KMS-11 (cell line): ENCODE results near the gene P2RY11.

ENCODE experiments used
- H2AFZ ChIP-seq: fragments of 200-600 bp; sonication (generic); 2 replicates; pipeline ENCODE4 v1.6.1; 2016; ENCODE audit warnings: antibody characterized with exemption, mixed run types, low read depth
- H3K27ac ChIP-seq: fragments of 200-600 bp; sonication (generic); 2 replicates; pipeline ENCODE4 v1.6.1; 2016; ENCODE audit warnings: mild to moderate bottlenecking, mixed run types
- H3K27me3 ChIP-seq: fragments of 200-600 bp; sonication (generic); 2 replicates; pipeline ENCODE4 v1.6.1; 2017; ENCODE audit warnings: mild to moderate bottlenecking, low read depth, mixed run types, moderate library complexity; ENCODE audit not compliant: insufficient read depth
- H3K36me3 ChIP-seq: fragments of 200-600 bp; sonication (generic); 2 replicates; pipeline ENCODE4 v1.6.1; 2017; ENCODE audit warnings: mild to moderate bottlenecking, mixed run types; ENCODE audit not compliant: insufficient read depth
- H3K4me1 ChIP-seq: fragments of 200-600 bp; sonication (generic); 2 replicates; pipeline ENCODE4 v1.6.1; 2016; ENCODE audit warnings: mild to moderate bottlenecking, low read depth, mixed run types; ENCODE audit not compliant: poor library complexity, severe bottlenecking
- H3K4me2 ChIP-seq: fragments of 200-600 bp; sonication (generic); 2 replicates; pipeline ENCODE4 v1.7.0; 2016; ENCODE audit warnings: mild to moderate bottlenecking, mixed run types
- H3K4me3 ChIP-seq: fragments of 200-600 bp; sonication (generic); IDR thresholded peaks from 2 replicates; pipeline ENCODE4 v1.6.1; 2017; ENCODE audit warnings: low read depth, low read length, mixed read lengths; ENCODE audit not compliant: insufficient read depth
- H3K79me2 ChIP-seq: fragments of 200-600 bp; sonication (generic); 2 replicates; pipeline ENCODE4 v1.6.1; 2016; ENCODE audit warnings: low read depth, mixed run types; ENCODE audit not compliant: insufficient read depth
- H3K9ac ChIP-seq: fragments of 200-600 bp; sonication (generic); 2 replicates; pipeline ENCODE4 v1.6.1; 2016; ENCODE audit warnings: mild to moderate bottlenecking, mixed run types
- H4K20me1 ChIP-seq: fragments of 200-600 bp; sonication (generic); 2 replicates; pipeline ENCODE4 v1.6.1; 2016; ENCODE audit warnings: mild to moderate bottlenecking, mixed run types; ENCODE audit not compliant: insufficient read depth
- CTCF ChIP-seq: fragments of 200-600 bp; sonication (generic); conservative IDR thresholded peaks from 2 replicates; pipeline ENCODE4 v1.6.1; 2017; ENCODE audit warnings: low read depth, mild to moderate bottlenecking, antibody characterized with exemption, low read length, moderate library complexity, mixed read lengths

P2RY11 gene

GRCh38 chr19:10095622-10095947, 15.9 kb upstream of the P2RY11 start:
- no peaks in the 10 kb centered on the region for H4K20me1 ChIP-seq
- no peak for TF ChIP-seq CTCF
- H3K36me3 ChIP-seq, result no peaks in the 10 kb centered on the region
- peaks cover 22% of the 10 kb centered on the region for H3K4me1 ChIP-seq
- no peak overlapping the region for H3K4me3 ChIP-seq
- no peaks in the 10 kb centered on the region for H3K79me2 ChIP-seq
- H3K9ac ChIP-seq, result no peak overlapping the region
- H3K27ac ChIP-seq, result no peak overlapping the region
- H3K27me3 ChIP-seq, result no peaks in the 10 kb centered on the region
- H2AFZ ChIP-seq, result peak overlapping the region; percentile 67; the same call in 1 of the 2 replicates
- peak overlapping the region; percentile 88 for H3K4me2 ChIP-seq

- H3K27ac ChIP-seq, result no peak overlapping the region
- H3K4me2 ChIP-seq, result peak overlapping the region; percentile 88
- H3K36me3 ChIP-seq, result no peaks in the 10 kb centered on the region
- peak overlapping the region; percentile 22; the same call in 1 of the 2 replicates for H3K9ac ChIP-seq
- H3K27me3 ChIP-seq, result no peaks in the 10 kb centered on the region
- no peaks in the 10 kb centered on the region for H4K20me1 ChIP-seq
- peak overlapping the region; percentile 95 for H2AFZ ChIP-seq
- H3K4me3 ChIP-seq, result no peak overlapping the region
- H3K4me1 ChIP-seq, result peaks cover 22% of the 10 kb centered on the region
- TF ChIP-seq CTCF, result no peak
- no peaks in the 10 kb centered on the region for H3K79me2 ChIP-seq
These were observed 15.4 kb upstream of the P2RY11 start for GRCh38 chr19:10095948-10096614.

- Histone ChIP-seq H4K20me1 (no peaks in the 10 kb centered on the region), H3K27me3 (no peaks in the 10 kb centered on the region), H3K9ac (peak overlapping the region; percentile 22; the same call in 1 of the 2 replicates), H3K4me1 (peaks cover 22% of the 10 kb centered on the region), H2AFZ (peak overlapping the region; percentile 95), H3K27ac (no peak overlapping the region), H3K36me3 (no peaks in the 10 kb centered on the region), H3K4me2 (peak overlapping the region; percentile 76), H3K4me3 (no peak overlapping the region), H3K79me2 (no peaks in the 10 kb centered on the region)
- no peak for TF ChIP-seq CTCF
These were observed 14.9 kb upstream of the P2RY11 start for GRCh38 chr19:10096615-10096963.

- no peak overlapping the region for H3K27ac ChIP-seq
- no peaks in the 10 kb centered on the region for H4K20me1 ChIP-seq
- H3K36me3 ChIP-seq, result no peaks in the 10 kb centered on the region
- no peak overlapping the region for H3K9ac ChIP-seq
- no peaks in the 10 kb centered on the region for H3K27me3 ChIP-seq
- peaks cover 20% of the 10 kb centered on the region for H3K4me1 ChIP-seq
- no peak overlapping the region for H3K4me2 ChIP-seq
- no peaks in the 10 kb centered on the region for H3K79me2 ChIP-seq
- H2AFZ ChIP-seq, result no peak overlapping the region
- H3K4me3 ChIP-seq, result no peak overlapping the region
- TF ChIP-seq CTCF, result no peak
These were observed 11.2 kb upstream of the P2RY11 start for GRCh38 chr19:10100163-10100785.
